ENCODE measurements around the gene UBR3. TPM values are rescaled to one million over a fixed set of nuclear protein-coding genes. Genes with fewer than 3 reads are reported as not detected.

UBR3 gene
- total RNA-seq, 2 experiments from 2014 or later = 11.6 to 21.0 TPM

Small RNA genes within 50 kb of the gene (small RNA-seq; reads per million reads assigned to genes)
- not detected for gene RNU6-1006P

Other genes starting within 250 kb of the UBR3 start
- gene PPIG, start 243.1 kb upstream of the UBR3 start, total RNA-seq (2014; rRNA removed; shearing (Covaris generic)) = 33.5 and 48.5 TPM in 2 replicates
- 65.1 and 65.7 TPM in 2 replicates for gene PPIG, start 243.1 kb upstream of the UBR3 start, total RNA-seq (2022)
- gene CFAP210, start 133.0 kb upstream of the UBR3 start, total RNA-seq (2014; rRNA removed; shearing (Covaris generic)) = not detected in 2 replicates
- not detected in 2 replicates for gene CFAP210, start 133.0 kb upstream of the UBR3 start, total RNA-seq (2022)
- 2.8 and 4.8 TPM in 2 replicates for gene PHOSPHO2, start 133.0 kb upstream of the UBR3 start, total RNA-seq (2014; rRNA removed; shearing (Covaris generic))
- 2.9 and 4.2 TPM in 2 replicates for gene PHOSPHO2, start 133.0 kb upstream of the UBR3 start, total RNA-seq (2022)
- gene KLHL23, start 93.6 kb upstream of the UBR3 start, total RNA-seq (2014; rRNA removed; shearing (Covaris generic)) = 0.21 and 2.4 TPM in 2 replicates
- 0.79 and 0.82 TPM in 2 replicates for gene KLHL23, start 93.6 kb upstream of the UBR3 start, total RNA-seq (2022)
- 126 and 162 TPM in 2 replicates for gene SSB, start 28.6 kb upstream of the UBR3 start, total RNA-seq (2014; rRNA removed; shearing (Covaris generic))
- gene SSB, start 28.6 kb upstream of the UBR3 start, total RNA-seq (2022) = 161 and 173 TPM in 2 replicates
- 52.3 and 56.7 TPM in 2 replicates for gene METTL5, start 2.5 kb upstream of the UBR3 start, total RNA-seq (2014; rRNA removed; shearing (Covaris generic))
- 82.2 and 87.3 TPM in 2 replicates for gene METTL5, start 2.5 kb upstream of the UBR3 start, total RNA-seq (2022)

Data from OCI-LY7 (cell line).